Liver (tissue), 3 donors: ENCODE results near the gene KCNMA1.

Experiments
- GABPA ChIP-seq, 2 donors: IDR thresholded peaks in 1 of 2; conservative IDR thresholded peaks in 1 of 2; 2 replicates each; pipeline ENCODE4 v1.6.1; 2016; ENCODE audit warnings: antibody characterized with exemption in 2 of 2, mild to moderate bottlenecking in 1 of 2, moderate library complexity in 1 of 2
- HNF4A ChIP-seq, 2 donors: conservative IDR thresholded peaks; 2 replicates each; pipeline ENCODE4 v1.6.1; 2016; ENCODE audit warnings: antibody characterized with exemption in 2 of 2, mild to moderate bottlenecking in 2 of 2
- NR2F2 ChIP-seq: IDR thresholded peaks from 2 replicates; pipeline ENCODE4 v1.6.1; 2016; ENCODE audit warnings: antibody characterized with exemption
- TAF1 ChIP-seq: conservative IDR thresholded peaks from 2 replicates; pipeline ENCODE4 v1.6.1; 2016; ENCODE audit warnings: antibody characterized with exemption, mild to moderate bottlenecking
- YY1 ChIP-seq: IDR thresholded peaks from 2 replicates; pipeline ENCODE4 v1.6.1; 2016; ENCODE audit warnings: antibody characterized with exemption, mild to moderate bottlenecking
- ZBTB33 ChIP-seq: IDR thresholded peaks from 2 replicates; pipeline ENCODE4 v1.6.1; 2016; ENCODE audit warnings: antibody characterized with exemption
- TF ChIP-seq, protein P1 (sequence below): fragments of 150-350 bp; IDR thresholded peaks from 2 replicates; pipeline ENCODE4 v1.5.1; 2017; ENCODE audit warnings: improper control_type of control experiment, low read depth, low read length; ENCODE audit not compliant: missing input control
- TF ChIP-seq, protein P2 (sequence below): IDR thresholded peaks from 2 replicates; pipeline ENCODE4 v1.6.1; 2016; ENCODE audit warnings: antibody characterized with exemption
- donor health status: healthy.
- donor health status: healthy.

GRCh38 chr10:77034795-77035194, 602.8 kb downstream of the KCNMA1 start:
- TF ChIP-seq, protein P1, sequence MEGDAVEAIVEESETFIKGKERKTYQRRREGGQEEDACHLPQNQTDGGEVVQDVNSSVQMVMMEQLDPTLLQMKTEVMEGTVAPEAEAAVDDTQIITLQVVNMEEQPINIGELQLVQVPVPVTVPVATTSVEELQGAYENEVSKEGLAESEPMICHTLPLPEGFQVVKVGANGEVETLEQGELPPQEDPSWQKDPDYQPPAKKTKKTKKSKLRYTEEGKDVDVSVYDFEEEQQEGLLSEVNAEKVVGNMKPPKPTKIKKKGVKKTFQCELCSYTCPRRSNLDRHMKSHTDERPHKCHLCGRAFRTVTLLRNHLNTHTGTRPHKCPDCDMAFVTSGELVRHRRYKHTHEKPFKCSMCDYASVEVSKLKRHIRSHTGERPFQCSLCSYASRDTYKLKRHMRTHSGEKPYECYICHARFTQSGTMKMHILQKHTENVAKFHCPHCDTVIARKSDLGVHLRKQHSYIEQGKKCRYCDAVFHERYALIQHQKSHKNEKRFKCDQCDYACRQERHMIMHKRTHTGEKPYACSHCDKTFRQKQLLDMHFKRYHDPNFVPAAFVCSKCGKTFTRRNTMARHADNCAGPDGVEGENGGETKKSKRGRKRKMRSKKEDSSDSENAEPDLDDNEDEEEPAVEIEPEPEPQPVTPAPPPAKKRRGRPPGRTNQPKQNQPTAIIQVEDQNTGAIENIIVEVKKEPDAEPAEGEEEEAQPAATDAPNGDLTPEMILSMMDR, result no peak
- TF ChIP-seq HNF4A (conservative IDR thresholded peaks at IDR 0.05), result no peak
- no peak for TF ChIP-seq TAF1
- no peak for TF ChIP-seq GABPA (IDR thresholded peaks at IDR 0.05 in 1 of 2, conservative IDR thresholded peaks at IDR 0.05 in 1 of 2)
- no peak for TF ChIP-seq YY1
- no peak for TF ChIP-seq ZBTB33
- TF ChIP-seq, protein P2, sequence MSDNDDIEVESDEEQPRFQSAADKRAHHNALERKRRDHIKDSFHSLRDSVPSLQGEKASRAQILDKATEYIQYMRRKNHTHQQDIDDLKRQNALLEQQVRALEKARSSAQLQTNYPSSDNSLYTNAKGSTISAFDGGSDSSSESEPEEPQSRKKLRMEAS, result no peak
- TF ChIP-seq NR2F2, result no peak
